Gastroesophageal sphincter (tissue), 4 donors: ENCODE results near the gene PTPN1. TPM values are rescaled to one million over a fixed set of nuclear protein-coding genes. Genes with fewer than 3 reads are reported as not detected.

Experiments
- ATAC-seq: fragments of 150-250 bp; one replicate; pipeline ENCODE4 v1.9.1; 2016; ENCODE audit warnings: mild to moderate bottlenecking, moderate library complexity
- H3K27ac ChIP-seq, 4 donors: fragments of 200-600 bp; sonication (generic) in 3 of 4; 1 replicate in 3 of 4; 2 replicates in 1 of 4; pipeline ENCODE4 v1.5.1; 2016 to 2019
- H3K27me3 ChIP-seq: fragments of 200-600 bp; sonication (generic); one replicate; pipeline ENCODE4 v1.5.1; 2019
- H3K36me3 ChIP-seq, 2 donors: fragments of 200-600 bp; sonication (generic); one replicate each; pipeline ENCODE4 v1.5.1; 2019; ENCODE audit warnings: control low read depth in 1 of 2
- H3K4me1 ChIP-seq, 3 donors: fragments of 200-600 bp; sonication (generic); 1 replicate in 2 of 3; 2 replicates in 1 of 3; pipeline ENCODE4 v1.5.1; 2016 to 2019; ENCODE audit warnings: control low read depth in 2 of 3
- H3K4me3 ChIP-seq, 2 donors: fragments of 200-600 bp; sonication (generic); one replicate each; pipeline ENCODE4 v1.5.1; 2019; ENCODE audit warnings: mild to moderate bottlenecking in 1 of 2, moderate library complexity in 1 of 2
- H3K9me3 ChIP-seq, 3 donors: fragments of 200-600 bp; sonication (generic); one replicate each; pipeline ENCODE4 v1.5.1; 2017 to 2019; ENCODE audit warnings: control low read depth in 2 of 3
- CTCF ChIP-seq, 4 experiments: fragments of 200-600 bp in 2 of 4; fragments of 450-650 bp in 2 of 4; sonication (generic) in 1 of 4; IDR thresholded peaks; one replicate each; pipeline ENCODE4 v1.5.1; 2017 to 2019; ENCODE audit warnings: antibody characterized with exemption in 4 of 4, mild to moderate bottlenecking in 2 of 4, moderate library complexity in 2 of 4
- EP300 ChIP-seq: sonication (generic); formaldehyde crosslinking; IDR thresholded peaks from one replicate; pipeline ENCODE4 v1.6.1; 2017; ENCODE audit warnings: antibody characterized with exemption, mild to moderate bottlenecking
- POLR2A ChIP-seq, 2 donors: fragments of 450-650 bp; IDR thresholded peaks; one replicate each; pipeline ENCODE4 v1.6.1; 2017; ENCODE audit warnings: antibody characterized with exemption in 2 of 2, mild to moderate bottlenecking in 2 of 2, moderate library complexity in 1 of 2
- POLR2AphosphoS5 ChIP-seq: sonication (generic); formaldehyde crosslinking; IDR thresholded peaks from one replicate; pipeline ENCODE4 v1.6.1; 2017; ENCODE audit warnings: antibody characterized with exemption
- WGBS, 2 donors: methylation state at CpG; one replicate each; pipeline ENCODE4 v1.1.5; 2018; ENCODE audit warnings: low coverage in 1 of 2; 5-methylcytosine and 5-hydroxymethylcytosine counted together
- total RNA-seq, 4 donors: library from RNA; depleted of rRNA; stranded (reverse); fragments of >200 nt; gene quantifications; one replicate each; pipeline ENCODE4 v1.1.0, GENCODE V29; 2016

PTPN1 gene
- total RNA-seq, 4 donors from 2014 or later: 27.6 to 43.6 (median 38.4) TPM

DNA sequence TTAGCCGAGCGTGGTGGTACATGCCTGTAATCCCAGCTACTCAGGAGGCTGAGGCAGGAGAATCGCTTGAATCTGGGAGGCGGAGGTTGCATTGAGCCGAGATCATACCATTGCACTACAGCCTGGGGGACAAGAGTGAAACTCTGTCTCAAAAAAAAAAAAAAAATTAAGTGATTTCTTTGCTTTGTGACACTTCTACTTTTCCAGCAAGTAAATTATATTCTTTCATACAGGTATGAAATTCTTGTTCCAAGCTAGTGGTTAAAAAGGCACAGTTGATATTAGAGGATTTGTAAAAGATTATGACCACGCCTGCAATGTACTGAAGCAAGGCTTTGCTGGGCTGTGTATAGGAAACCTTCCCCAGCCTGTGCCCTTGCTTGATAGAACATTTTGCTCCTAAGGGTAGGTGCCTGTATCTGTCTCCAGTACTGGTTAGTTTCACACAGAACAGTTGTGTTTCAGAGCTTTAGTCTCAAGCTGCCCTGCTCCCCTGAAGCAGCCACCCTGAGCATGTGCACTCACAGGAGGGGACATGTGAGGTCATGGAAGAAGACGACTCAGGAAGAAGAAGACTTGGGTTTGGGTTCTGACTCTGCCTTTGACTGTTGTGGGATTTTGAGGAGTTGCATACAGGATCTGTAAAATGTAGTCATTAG lies 10.2 kb downstream of the PTPN1 start:
- no peak for ATAC-seq
- 88 to 95% methylated on average over 4 to 7 of the region's 7 CpGs for WGBS, 2 donors
- Histone ChIP-seq H3K27ac (no peak overlapping the region), H3K36me3 (no peaks in the 10 kb centered on the region), H3K9me3 (no peaks in the 10 kb centered on the region), H3K4me1 (peaks cover 12 to 86% (median 15%) of the 10 kb centered on the region in 3 donors), H3K4me3 (no peak overlapping the region), H3K27me3 (no peaks in the 10 kb centered on the region)
- TF ChIP-seq CTCF (IDR thresholded peaks at IDR 0.05): no peak
- no peak for TF ChIP-seq EP300
- no peak for TF ChIP-seq POLR2A (IDR thresholded peaks at IDR 0.05)
- TF ChIP-seq POLR2AphosphoS5: no peak

- no peak for ATAC-seq
- Histone ChIP-seq H3K27me3 (no peaks in the 10 kb centered on the region), H3K9me3 (no peaks in the 10 kb centered on the region), H3K36me3 (no peaks in the 10 kb centered on the region), H3K4me1 (peaks cover 8 to 83% (median 19%) of the 10 kb centered on the region in 3 donors), H3K4me3 (no peak overlapping the region), H3K27ac (no peak overlapping the region)
- WGBS, 2 donors: 75 to 76% methylated on average over 5 to 7 of the region's 7 CpGs
- no peak for TF ChIP-seq POLR2AphosphoS5
- no peak for TF ChIP-seq POLR2A (IDR thresholded peaks at IDR 0.05)
- no peak for TF ChIP-seq EP300
- TF ChIP-seq CTCF (IDR thresholded peaks at IDR 0.05): no peak
Measured at GRCh38 chr20:50521221-50522052, 11.3 kb downstream of the PTPN1 start.

- TF ChIP-seq POLR2A (IDR thresholded peaks at IDR 0.05) (no peak), POLR2AphosphoS5 (no peak), CTCF (IDR thresholded peaks at IDR 0.05) (no peak), EP300 (no peak)
- no peak for ATAC-seq
Measured at GRCh38 chr20:50522053-50522674, 12.0 kb downstream of the PTPN1 start.

DNA sequence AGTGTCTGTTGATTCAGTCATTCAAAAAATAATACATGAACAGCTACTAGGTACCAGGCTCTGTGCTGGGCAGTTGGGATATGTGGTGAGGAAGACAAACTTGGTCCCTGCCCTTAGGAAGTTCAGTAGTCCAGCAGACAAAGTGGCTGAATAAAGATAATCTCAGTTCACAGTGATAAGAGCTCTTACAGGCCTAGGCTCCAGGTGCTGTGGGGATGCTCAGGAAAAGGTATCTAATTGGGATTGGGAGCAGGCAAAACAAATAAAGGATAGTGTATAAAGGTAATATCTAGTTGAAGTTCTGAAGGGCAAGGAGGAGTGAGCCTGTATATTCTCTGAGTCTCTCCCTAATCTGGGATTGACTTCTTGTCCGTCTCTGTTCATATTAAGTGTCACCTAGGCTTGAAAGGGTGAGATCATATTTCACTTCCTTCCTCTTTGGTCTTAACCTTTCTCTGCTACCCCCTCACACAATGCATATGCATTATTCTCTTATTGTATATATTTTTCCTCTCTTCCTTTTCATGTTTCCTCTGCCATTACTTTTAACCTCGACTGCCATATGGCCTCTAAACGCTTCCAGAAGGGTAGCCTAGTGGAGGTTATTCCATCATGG lies 13.5 kb downstream of the PTPN1 start:
- H3K9me3 ChIP-seq: no peaks in the 10 kb centered on the region
- ATAC-seq: no peak
- H3K4me1 ChIP-seq: peaks cover 10 to 83% (median 36%) of the 10 kb centered on the region in 3 donors
- no peaks in the 10 kb centered on the region for H3K27me3 ChIP-seq
- no peak overlapping the region for H3K4me3 ChIP-seq
- no peak for TF ChIP-seq POLR2AphosphoS5
- TF ChIP-seq EP300: no peak
- no peak for TF ChIP-seq CTCF (IDR thresholded peaks at IDR 0.05)
- TF ChIP-seq POLR2A (IDR thresholded peaks at IDR 0.05): no peak
- WGBS, 2 donors: 84 to 88% methylated on average over 3 of the region's 3 CpGs
- H3K36me3 ChIP-seq: no peaks in the 10 kb centered on the region
- H3K27ac ChIP-seq: no peak overlapping the region

More at GRCh38 chr20:50522053-50522674, 12.0 kb downstream of the PTPN1 start:
- 82 to 90% methylated on average over 3 of the region's 3 CpGs for WGBS, 2 donors
- Histone ChIP-seq H3K4me1 (peaks cover 10 to 83% (median 25%) of the 10 kb centered on the region in 3 donors), H3K36me3 (no peaks in the 10 kb centered on the region), H3K27me3 (no peaks in the 10 kb centered on the region), H3K4me3 (no peak overlapping the region), H3K27ac (no peak overlapping the region), H3K9me3 (no peaks in the 10 kb centered on the region)
